Measurements from ENCODE around the gene LPA. TPM values are rescaled to one million over a fixed set of nuclear protein-coding genes. Genes with fewer than 3 reads are reported as not detected.
"Not testable (repeated sequence)": the region's sequence is repeated elsewhere in the genome, so short reads cannot be mapped to it uniquely, and the experiment has no call there.

Gene LPA
- 0.19 and 0.39 TPM in 2 replicates for total RNA-seq (2021; fragmentation: NEBNext Ultra II Directional; extraction: Animal tissue kit (Norgen Biotek cat#: 25700))
- polyA plus RNA-seq (2011; rRNA removed), result 0.08 TPM in 1 of 2 replicates, not detected in the other
- polyA plus RNA-seq (2011; cell fraction: cytosol; rRNA removed), result not detected
- polyA plus RNA-seq (2011; cell fraction: nucleus; rRNA removed), result 0.43 TPM
- not detected in 4 replicates for polyA plus RNA-seq (2012, experiment 1 of 2)
- polyA plus RNA-seq (2012, experiment 2 of 2), result not detected
- polyA plus RNA-seq (2013, experiment 1 of 2), result not detected
- polyA plus RNA-seq (2013, experiment 2 of 2), result not detected
- polyA minus RNA-seq (2011; rRNA and poly(A)+ RNA removed), result 0.25 TPM in 1 of 2 replicates, not detected in the other
- polyA minus RNA-seq (2011; cell fraction: cytosol; rRNA and poly(A)+ RNA removed), result not detected
- 1.00 TPM for polyA minus RNA-seq (2011; cell fraction: nucleus; rRNA and poly(A)+ RNA removed)
- long read RNA-seq, experiment 1, result 0 reads
- long read RNA-seq, experiment 2, result 0 reads

- H4K20me1 ChIP-seq (replicated peaks in 1 of 2; ENCODE audit: control insufficient read depth in 1 of 2, insufficient read depth in 2 of 2, low read length in 2 of 2); H2BK5ac ChIP-seq (ENCODE audit: low read depth, low read length); H4K5ac ChIP-seq (ENCODE audit: insufficient read length, low read depth, low read length); CTCF ChIA-PET (ENCODE audit: partially characterized antibody); H2AFZ ChIP-seq (ENCODE audit: low read length); FAIRE-seq; DNase-seq (ENCODE audit: low read depth in 1 of 2, low spot score in 2 of 2); H3K4me2 ChIP-seq (ENCODE audit: insufficient read depth in 1 of 2, low read depth in 2 of 2, low read length in 2 of 2); H2AK5ac ChIP-seq (ENCODE audit: low read depth, low read length); H3K14ac ChIP-seq (ENCODE audit: insufficient read length); H3K4me3 ChIP-seq (ENCODE audit: extremely low read depth in 1 of 4, insufficient read depth in 2 of 4, low read depth in 3 of 4, low read length in 4 of 4); H3K79me2 ChIP-seq (ENCODE audit: control insufficient read depth in 1 of 2, insufficient read depth in 2 of 2, low read length in 2 of 2); H3K9ac ChIP-seq (replicated peaks in 1 of 4; ENCODE audit: extremely low read depth in 1 of 4, low read depth in 3 of 4, low read length in 3 of 4); H2BK20ac ChIP-seq (ENCODE audit: low read length); H3K18ac ChIP-seq (ENCODE audit: extremely low read depth, low read length); H3K23me2 ChIP-seq (ENCODE audit: low read depth, low read length); POLR2A ChIA-PET (ENCODE audit: partially characterized antibody); H3K27ac ChIP-seq (ENCODE audit: low read depth, low read length); H3K4me1 ChIP-seq (replicated peaks in 1 of 4; ENCODE audit: control insufficient read depth in 3 of 4, insufficient read depth in 4 of 4, low read length in 3 of 4); H2BK120ac ChIP-seq (replicated peaks; ENCODE audit: low read depth, low read length); H3K36me3 ChIP-seq (ENCODE audit: control insufficient read depth in 2 of 4, insufficient read depth in 4 of 4, low read length in 3 of 4); H3K79me1 ChIP-seq (ENCODE audit: low read depth, low read length); H3K4ac ChIP-seq (replicated peaks; ENCODE audit: insufficient read length, low read depth, low read length); H3K23ac ChIP-seq (ENCODE audit: insufficient read length); H2BK15ac ChIP-seq (ENCODE audit: low read length); H3K27me3 ChIP-seq (replicated peaks in 1 of 4; ENCODE audit: control insufficient read depth in 3 of 4, extremely low read depth in 1 of 4, insufficient read depth in 3 of 4, low read length in 3 of 4); H4K91ac ChIP-seq (replicated peaks; ENCODE audit: insufficient read length, low read length); H3K56ac ChIP-seq (replicated peaks; ENCODE audit: insufficient read length, low read depth, low read length); H4K8ac ChIP-seq (ENCODE audit: extremely low read depth, insufficient read depth, low read length); H2BK12ac ChIP-seq (ENCODE audit: low read depth, low read length): not testable (repeated sequence)
- H3K9me3 ChIP-seq (ENCODE audit: insufficient read depth in 2 of 2, low read depth in 1 of 2, low read length in 1 of 2), result peaks cover 13 to 18% of the 10 kb centered on the region in 2 experiments; a peak in 3 of 4 replicates
- 95% methylated on average over 1 of the region's 1 CpG; no CpG with 5 or more reads in 1 of the 2 experiments for WGBS, 2 experiments (ENCODE audit: extremely low coverage in 1 of 2, insufficient coverage in 1 of 2, insufficient read length in 1 of 2, insufficient replicate concordance in 2 of 2, low coverage in 1 of 2, low lambda C conversion rate in 2 of 2, missing lambda C conversion rate in 1 of 2)
These were observed at the start of gene LPA for GRCh38 chr6:160664198-160664597. LPA (minus strand) TSS chr6:160664275; CDS start chr6:160664214, 61 bp downstream.

GRCh38 chr6:160708993-160709392, 44.9 kb upstream of the LPA start:
- H3K27me3 ChIP-seq (replicated peaks in 1 of 4; ENCODE audit: control insufficient read depth in 3 of 4, extremely low read depth in 1 of 4, insufficient read depth in 3 of 4, low read length in 3 of 4); FAIRE-seq; H3K14ac ChIP-seq (ENCODE audit: insufficient read length); H3K79me1 ChIP-seq (ENCODE audit: low read depth, low read length); H2AFZ ChIP-seq (ENCODE audit: low read length); H2BK20ac ChIP-seq (ENCODE audit: low read length); H3K9me3 ChIP-seq (ENCODE audit: insufficient read depth in 2 of 2, low read depth in 1 of 2, low read length in 1 of 2); H2BK15ac ChIP-seq (ENCODE audit: low read length); H3K4me1 ChIP-seq (replicated peaks in 1 of 4; ENCODE audit: control insufficient read depth in 3 of 4, insufficient read depth in 4 of 4, low read length in 3 of 4); H3K9ac ChIP-seq (replicated peaks in 1 of 4; ENCODE audit: extremely low read depth in 1 of 4, low read depth in 3 of 4, low read length in 3 of 4); H4K91ac ChIP-seq (replicated peaks; ENCODE audit: insufficient read length, low read length); DNase-seq (ENCODE audit: low read depth in 1 of 2, low spot score in 2 of 2); H2BK12ac ChIP-seq (ENCODE audit: low read depth, low read length); H3K18ac ChIP-seq (ENCODE audit: extremely low read depth, low read length); H3K4me2 ChIP-seq (ENCODE audit: insufficient read depth in 1 of 2, low read depth in 2 of 2, low read length in 2 of 2); H2BK120ac ChIP-seq (replicated peaks; ENCODE audit: low read depth, low read length); H3K23me2 ChIP-seq (ENCODE audit: low read depth, low read length); H4K5ac ChIP-seq (ENCODE audit: insufficient read length, low read depth, low read length); H2AK5ac ChIP-seq (ENCODE audit: low read depth, low read length); H3K36me3 ChIP-seq (ENCODE audit: control insufficient read depth in 2 of 4, insufficient read depth in 4 of 4, low read length in 3 of 4); H4K20me1 ChIP-seq (replicated peaks in 1 of 2; ENCODE audit: control insufficient read depth in 1 of 2, insufficient read depth in 2 of 2, low read length in 2 of 2); H2BK5ac ChIP-seq (ENCODE audit: low read depth, low read length); H4K8ac ChIP-seq (ENCODE audit: extremely low read depth, insufficient read depth, low read length); POLR2A ChIA-PET (ENCODE audit: partially characterized antibody); H3K23ac ChIP-seq (ENCODE audit: insufficient read length); H3K4me3 ChIP-seq (ENCODE audit: extremely low read depth in 1 of 4, insufficient read depth in 2 of 4, low read depth in 3 of 4, low read length in 4 of 4); H3K27ac ChIP-seq (ENCODE audit: low read depth, low read length); H3K4ac ChIP-seq (replicated peaks; ENCODE audit: insufficient read length, low read depth, low read length); H3K56ac ChIP-seq (replicated peaks; ENCODE audit: insufficient read length, low read depth, low read length); H3K79me2 ChIP-seq (ENCODE audit: control insufficient read depth in 1 of 2, insufficient read depth in 2 of 2, low read length in 2 of 2): not testable (repeated sequence)
- CTCF ChIA-PET (ENCODE audit: partially characterized antibody), result interaction anchor here (0.7 kb wide), 1 partner anchor 24 kb away, joined by 5 read pairs; no protein-coding TSS in a partner anchor
